Endothelial cell of umbilical vein (primary cell): ENCODE data around the gene CRACR2B.

Experiments used
- CTCF ChIP-seq, 2 donors: IDR thresholded peaks; 1 replicate in 1 of 2; 2 replicates in 1 of 2; pipeline ENCODE4 v1.5.1; 2011; ENCODE audit warnings: low read length in 2 of 2, mild to moderate bottlenecking in 2 of 2, moderate library complexity in 2 of 2, control low read depth in 1 of 2, inconsistent platforms in 1 of 2, low read depth in 1 of 2; ENCODE audit not compliant: insufficient read depth in 1 of 2; ENCODE audit errors: extremely low read depth in 1 of 2
- EZH2 ChIP-seq: IDR thresholded peaks from 2 replicates; pipeline ENCODE4 v1.6.1; 2012; ENCODE audit warnings: borderline replicate concordance, low read depth, mild to moderate bottlenecking, moderate library complexity, low read length, inconsistent platforms; ENCODE audit not compliant: severe bottlenecking
- FOS ChIP-seq: IDR thresholded peaks from 2 replicates; pipeline ENCODE4 v1.6.1; 2011; ENCODE audit warnings: mild to moderate bottlenecking, low read length, moderate library complexity, borderline replicate concordance; ENCODE audit not compliant: insufficient read depth
- GATA2 ChIP-seq: IDR thresholded peaks from 2 replicates; pipeline ENCODE4 v1.7.0; 2011; ENCODE audit warnings: low read depth, mild to moderate bottlenecking, moderate library complexity, mixed read lengths, low read length; ENCODE audit not compliant: insufficient read length, insufficient read depth
- MAX ChIP-seq: IDR thresholded peaks from 2 replicates; pipeline ENCODE4 v1.6.1; 2011; ENCODE audit not compliant: insufficient read depth, insufficient read length
- MYC ChIP-seq: IDR thresholded peaks from one replicate; pipeline ENCODE4 v1.6.1; 2011; ENCODE audit warnings: mild to moderate bottlenecking, low read depth, low read length
- POLR2A ChIP-seq: IDR thresholded peaks from 2 replicates; pipeline ENCODE4 v1.6.1; 2012; ENCODE audit warnings: low read depth, mild to moderate bottlenecking, control low read depth, low read length
- POLR2AphosphoS5 ChIP-seq: IDR thresholded peaks from 2 replicates; pipeline ENCODE4 v1.6.1; 2012; ENCODE audit warnings: low read depth, mild to moderate bottlenecking, control low read depth, low read length, moderate library complexity; ENCODE audit not compliant: insufficient read depth

DNA sequence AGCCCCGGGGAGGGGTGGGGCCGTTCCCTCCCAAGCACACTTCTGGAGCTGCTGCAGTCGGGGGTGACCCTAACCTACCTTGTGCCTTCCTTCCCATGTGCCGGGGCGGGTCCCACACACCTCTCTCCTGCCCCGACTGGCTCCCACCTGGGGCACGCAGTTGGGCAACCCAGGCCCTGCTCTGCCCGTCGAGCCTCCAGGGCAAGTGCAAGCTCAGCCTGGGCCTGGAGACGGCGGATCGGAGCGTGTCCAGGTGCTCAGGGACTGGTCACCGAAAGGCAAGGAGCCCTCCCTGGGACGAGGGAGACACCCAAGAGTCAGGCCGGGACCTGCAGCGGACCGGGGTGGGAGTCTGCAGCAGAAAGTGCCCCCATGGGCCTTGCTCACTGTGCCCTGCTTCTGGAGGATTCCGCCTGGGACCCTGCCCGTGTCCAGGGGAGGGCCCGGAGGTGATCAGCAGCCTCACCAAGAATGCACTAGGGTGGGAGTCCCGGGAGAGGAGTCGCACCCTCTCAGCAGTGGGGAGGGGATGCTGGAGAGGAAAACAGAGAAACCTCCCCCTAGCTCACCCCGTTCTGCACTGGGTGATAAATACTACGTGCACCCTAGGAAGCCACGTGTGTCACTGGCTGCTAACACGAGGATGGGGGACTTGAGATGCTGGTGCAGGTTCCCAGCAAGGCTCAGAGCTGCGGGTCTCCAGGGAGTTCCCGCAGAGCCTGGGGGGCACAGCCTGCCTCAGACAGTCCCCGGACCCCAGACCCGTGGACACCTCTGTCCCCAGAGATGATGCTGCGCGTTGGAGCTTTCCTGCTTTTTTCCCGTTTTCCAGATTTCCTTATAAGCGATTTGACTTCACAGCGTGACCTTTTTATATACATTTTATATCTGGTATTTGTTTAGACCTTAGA is 45.2 kb upstream of the CRACR2B start:
- TF ChIP-seq CTCF (IDR thresholded peaks at IDR 0.05; ENCODE audit: extremely low read depth in 1 of 2, insufficient read depth in 1 of 2, low read depth in 1 of 2, low read length in 2 of 2), result no peak
- no peak for TF ChIP-seq MYC
- TF ChIP-seq POLR2A, result no peak
- TF ChIP-seq EZH2, result no peak
- no peak for TF ChIP-seq POLR2AphosphoS5
- no peak for TF ChIP-seq MAX
- TF ChIP-seq FOS, result no peak
- no peak for TF ChIP-seq GATA2
